CD4-positive, alpha-beta T cell treated with Interleukin-10 for 1 hour (primary cell): ENCODE measurements around the gene OR6S1.
A peak's percentile ranks its signal among the peaks of the same experiment; 100 is the strongest.
"Not testable (repeated sequence)": the region's sequence is repeated elsewhere in the genome, so short reads cannot be mapped to it uniquely, and the experiment has no call there.

Source experiments
- DNase-seq: peaks from one replicate; pipeline ENCODE4 v3.0.0-alpha.2; 2020

Gene OR6S1

GRCh38 chr14:20668969-20669368 is 27.5 kb upstream of the OR6S1 start:
- no peak for DNase-seq

GRCh38 chr14:20667957-20668356 is 26.5 kb upstream of the OR6S1 start:
- no peak for DNase-seq

GRCh38 chr14:20666400-20666961 is 25.0 kb upstream of the OR6S1 start:
- not testable (repeated sequence) for DNase-seq

- DNase-seq, result peak; percentile 89
Observed at GRCh38 chr14:20662968-20663732, 21.7 kb upstream of the OR6S1 start.

- DNase-seq, result no peak
Observed at GRCh38 chr14:20661197-20661596, 19.7 kb upstream of the OR6S1 start.

GRCh38 chr14:20659813-20660395 is 18.4 kb upstream of the OR6S1 start:
- DNase-seq, result no peak

- no peak for DNase-seq
Observed at GRCh38 chr14:20659336-20659735, 17.8 kb upstream of the OR6S1 start.

GRCh38 chr14:20658246-20658645 is 16.8 kb upstream of the OR6S1 start:
- no peak for DNase-seq

GRCh38 chr14:20657216-20658211 is 16.0 kb upstream of the OR6S1 start:
- peak; percentile 30 for DNase-seq

- DNase-seq, result no peak
Observed at GRCh38 chr14:20656274-20656673, 14.8 kb upstream of the OR6S1 start.

GRCh38 chr14:20655851-20656250 is 14.4 kb upstream of the OR6S1 start:
- DNase-seq, result no peak

- DNase-seq, result peak; percentile 50
Observed at GRCh38 chr14:20652996-20653975, 11.8 kb upstream of the OR6S1 start.

- DNase-seq, result no peak
Observed at GRCh38 chr14:20645481-20645880, 4.0 kb upstream of the OR6S1 start.

- DNase-seq, result no peak
Observed at GRCh38 chr14:20644520-20644919, 3.0 kb upstream of the OR6S1 start.

- DNase-seq, result not testable (repeated sequence)
Observed at GRCh38 chr14:20642755-20643154, 1.3 kb upstream of the OR6S1 start.

GRCh38 chr14:20642182-20642581 is 691 bp upstream of the OR6S1 start:
- no peak for DNase-seq

- DNase-seq, result peak; percentile 84
Observed at GRCh38 chr14:20632831-20633691, 8.4 kb downstream of the OR6S1 start.

- DNase-seq, result no peak
Observed at GRCh38 chr14:20632448-20632830, 9.1 kb downstream of the OR6S1 start.

GRCh38 chr14:20631880-20632389 is 9.6 kb downstream of the OR6S1 start:
- DNase-seq, result peak; percentile 20
